HUES6 (cell line): Measurements from ENCODE around the gene NUDCD3.
"Not testable (repeated sequence)": the region's sequence is repeated elsewhere in the genome, so short reads cannot be mapped to it uniquely, and the experiment has no call there.

Source experiments
- H3K27ac ChIP-seq: 2 replicates; pipeline ENCODE4 v1.7.0; 2013; ENCODE audit warnings: low read depth, mild to moderate bottlenecking, low read length, inconsistent platforms
- H3K27me3 ChIP-seq: 2 replicates; pipeline ENCODE4 v1.6.1; 2013; ENCODE audit warnings: low read length; ENCODE audit not compliant: control insufficient read depth, insufficient read depth
- H3K36me3 ChIP-seq: 2 replicates; pipeline ENCODE4 v1.6.1; 2013; ENCODE audit warnings: low read length; ENCODE audit not compliant: control insufficient read depth, insufficient read depth
- H3K4me1 ChIP-seq: 2 replicates; pipeline ENCODE4 v1.6.1; 2013; ENCODE audit warnings: low read length; ENCODE audit not compliant: control insufficient read depth, insufficient read depth
- H3K4me3 ChIP-seq: 2 replicates; pipeline ENCODE4 v1.5.1; 2013; ENCODE audit warnings: low read depth, low read length
- H3K9ac ChIP-seq: one replicate; pipeline ENCODE4 v1.6.1; 2013; ENCODE audit warnings: mild to moderate bottlenecking, low read length
- H3K9me3 ChIP-seq: 2 replicates; pipeline ENCODE4 v1.6.1; 2013; ENCODE audit warnings: low read depth, low read length; ENCODE audit not compliant: control insufficient read depth, insufficient read depth

NUDCD3 gene

GRCh38 chr7:44440577-44441078 lies 49.8 kb downstream of the NUDCD3 start:
- Histone ChIP-seq H3K27ac (no peak overlapping the region), H3K27me3 (no peaks in the 10 kb centered on the region), H3K4me1 (no peaks in the 10 kb centered on the region), H3K9ac (no peak overlapping the region), H3K4me3 (no peak overlapping the region), H3K36me3 (peaks cover 11% of the 10 kb centered on the region), H3K9me3 (no peaks in the 10 kb centered on the region)

- Histone ChIP-seq H3K4me3 (no peak overlapping the region), H3K27me3 (no peaks in the 10 kb centered on the region), H3K36me3 (0 out of 2 replicates have a peak, but pooled peaks cover 5% of the 10 kb centered on the region), H3K27ac (no peak overlapping the region), H3K4me1 (no peaks in the 10 kb centered on the region), H3K9me3 (no peaks in the 10 kb centered on the region), H3K9ac (no peak overlapping the region)
These were observed 50.5 kb downstream of the NUDCD3 start for GRCh38 chr7:44439926-44440325.

GRCh38 chr7:44438816-44439215 lies 51.6 kb downstream of the NUDCD3 start:
- Histone ChIP-seq H3K36me3 (0 out of 2 replicates have a peak, but pooled peaks cover 3% of the 10 kb centered on the region), H3K27me3 (no peaks in the 10 kb centered on the region), H3K4me1 (no peaks in the 10 kb centered on the region)

GRCh38 chr7:44434201-44434600 lies 56.3 kb downstream of the NUDCD3 start:
- no peaks in the 10 kb centered on the region for H3K9me3 ChIP-seq
- H3K4me3 ChIP-seq, result no peak overlapping the region
- no peak overlapping the region for H3K27ac ChIP-seq
- H3K36me3 ChIP-seq, result peaks cover 8% of the 10 kb centered on the region
- H3K4me1 ChIP-seq, result peaks cover 7% of the 10 kb centered on the region
- H3K9ac ChIP-seq, result no peak overlapping the region
- H3K27me3 ChIP-seq, result no peaks in the 10 kb centered on the region

More at GRCh38 chr7:44438816-44439215, 51.6 kb downstream of the NUDCD3 start:
- no peaks in the 10 kb centered on the region for H3K9me3 ChIP-seq
- no peak overlapping the region for H3K4me3 ChIP-seq
- no peak overlapping the region for H3K9ac ChIP-seq
- no peak overlapping the region for H3K27ac ChIP-seq

DNA sequence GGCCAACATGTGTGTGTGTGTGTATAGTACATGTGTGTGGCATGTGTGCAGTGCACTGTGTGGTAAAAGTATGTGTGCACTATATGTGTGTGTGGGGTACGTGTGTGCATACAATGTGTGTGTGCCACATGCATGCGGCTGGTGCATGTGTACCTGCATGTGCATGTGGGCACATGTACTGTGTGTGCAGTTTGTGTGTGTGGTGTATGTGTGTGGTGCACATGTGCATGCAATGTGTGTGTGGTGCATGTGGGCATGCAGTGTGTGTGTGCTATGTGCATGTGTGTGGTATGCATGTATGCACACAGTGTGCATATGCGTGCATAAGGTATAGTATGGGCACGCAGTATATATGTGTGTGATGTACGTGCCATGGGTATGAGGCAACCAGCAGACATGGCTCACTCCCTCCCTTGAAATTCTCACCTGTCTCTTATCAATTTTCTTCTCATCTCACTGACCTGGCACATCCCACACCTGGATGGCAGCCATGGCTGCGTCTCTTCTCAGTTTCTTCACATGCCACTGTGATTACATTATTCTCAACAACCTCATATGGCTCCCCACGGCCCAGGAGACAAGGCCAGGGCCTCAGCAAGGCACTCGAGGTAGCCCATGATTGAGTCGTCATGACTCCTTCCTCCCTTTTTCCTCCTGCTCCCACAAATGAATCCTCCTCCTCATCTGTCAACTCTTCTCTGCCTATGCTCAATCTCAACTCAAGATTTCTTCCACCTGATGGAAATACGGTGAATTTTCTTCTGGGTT lies 57.0 kb downstream of the NUDCD3 start:
- Histone ChIP-seq H3K9me3 (no peaks in the 10 kb centered on the region), H3K9ac (no peak overlapping the region), H3K4me3 (no peak overlapping the region), H3K27ac (no peak overlapping the region), H3K4me1 (peaks cover 7% of the 10 kb centered on the region), H3K27me3 (no peaks in the 10 kb centered on the region), H3K36me3 (peaks cover 5% of the 10 kb centered on the region)

- Histone ChIP-seq H3K4me3 (no peak overlapping the region), H3K27ac (no peak overlapping the region), H3K27me3 (no peaks in the 10 kb centered on the region), H3K36me3 (peaks cover 8% of the 10 kb centered on the region), H3K9me3 (no peaks in the 10 kb centered on the region), H3K4me1 (peaks cover 7% of the 10 kb centered on the region), H3K9ac (no peak overlapping the region)
These were observed 58.0 kb downstream of the NUDCD3 start for GRCh38 chr7:44432381-44432977.

DNA sequence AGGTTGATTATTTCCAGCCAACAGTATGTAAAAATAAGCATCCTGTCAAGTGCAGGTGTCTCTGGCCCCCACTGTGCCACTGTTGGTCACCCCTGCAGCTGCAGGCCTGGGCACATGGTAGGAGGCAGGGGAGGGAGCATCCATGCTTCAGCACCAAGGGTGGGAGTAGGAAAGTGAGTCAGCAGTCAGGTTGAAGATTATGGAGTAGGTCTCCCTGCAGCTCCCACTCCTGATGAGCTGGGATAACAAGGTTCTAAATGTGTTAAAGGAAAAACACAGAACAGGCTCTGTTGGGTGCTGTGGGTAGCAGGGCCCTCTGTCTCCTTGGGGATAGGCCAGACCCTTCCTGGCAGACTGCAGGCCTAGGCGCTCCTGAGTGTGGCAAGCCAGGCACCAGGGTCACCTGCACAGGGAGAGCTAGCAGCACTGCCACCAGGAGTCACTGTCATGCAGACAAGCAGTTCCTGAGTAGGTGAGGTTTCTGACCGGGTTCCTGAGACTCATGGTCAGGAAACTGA lies 59.3 kb downstream of the NUDCD3 start:
- Histone ChIP-seq H3K36me3 (peaks cover 18% of the 10 kb centered on the region), H3K27me3 (no peaks in the 10 kb centered on the region), H3K9ac (no peak overlapping the region), H3K9me3 (no peaks in the 10 kb centered on the region), H3K4me3 (no peak overlapping the region), H3K4me1 (peaks cover 7% of the 10 kb centered on the region), H3K27ac (no peak overlapping the region)

DNA sequence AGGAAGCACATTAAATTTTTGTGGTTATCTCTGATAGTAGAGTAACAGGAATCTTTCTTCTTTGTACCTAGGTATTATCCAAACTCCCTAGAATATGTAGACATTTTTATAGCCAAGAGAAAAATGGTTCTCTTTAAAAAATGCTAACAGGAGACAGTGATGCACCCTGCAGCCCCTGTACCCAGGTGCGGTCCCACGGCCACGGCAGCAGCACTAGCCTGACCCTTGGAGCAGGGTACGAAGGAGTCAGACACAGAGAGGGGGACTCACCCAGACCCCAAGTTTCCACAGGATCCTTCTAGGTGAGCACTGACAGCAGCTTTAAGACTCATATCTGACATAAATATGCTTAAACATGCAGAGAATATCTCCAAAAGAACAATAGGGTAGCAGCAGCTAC lies 60.4 kb downstream of the NUDCD3 start:
- H3K36me3 ChIP-seq, result peaks cover 28% of the 10 kb centered on the region
- H3K4me1 ChIP-seq, result peaks cover 7% of the 10 kb centered on the region
- H3K27ac ChIP-seq, result no peak overlapping the region
- no peaks in the 10 kb centered on the region for H3K9me3 ChIP-seq
- H3K27me3 ChIP-seq, result no peaks in the 10 kb centered on the region
- no peak overlapping the region for H3K4me3 ChIP-seq
- no peak overlapping the region for H3K9ac ChIP-seq

DNA sequence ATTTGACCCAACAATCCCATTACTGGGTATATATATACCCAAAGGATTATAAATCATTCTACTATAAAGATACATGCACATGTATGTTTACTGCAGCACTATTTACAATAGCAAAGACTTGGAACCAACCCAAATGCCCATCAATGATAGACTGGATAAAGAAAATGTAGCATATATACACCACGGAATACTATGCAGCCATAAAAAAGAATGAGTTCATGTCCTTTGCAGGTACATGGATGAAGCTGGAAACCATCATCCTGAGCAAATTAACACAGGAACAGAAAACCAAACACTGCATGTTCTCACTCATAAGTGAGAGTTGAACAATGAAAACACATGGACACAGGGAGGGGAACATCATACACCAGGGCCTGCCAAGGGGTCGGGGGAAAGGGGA lies 65.7 kb downstream of the NUDCD3 start:
- H3K4me1 ChIP-seq, H3K9ac ChIP-seq, H3K27me3 ChIP-seq, H3K9me3 ChIP-seq, H3K4me3 ChIP-seq, H3K27ac ChIP-seq: not testable (repeated sequence)
- H3K36me3 ChIP-seq, result peaks cover 23% of the 10 kb centered on the region

- no peak overlapping the region for H3K27ac ChIP-seq
- no peak overlapping the region for H3K9ac ChIP-seq
- H3K9me3 ChIP-seq, result peaks cover 2% of the 10 kb centered on the region
- no peaks in the 10 kb centered on the region for H3K27me3 ChIP-seq
- H3K4me1 ChIP-seq, result no peaks in the 10 kb centered on the region
- H3K36me3 ChIP-seq, result peaks cover 15% of the 10 kb centered on the region
- H3K4me3 ChIP-seq, result no peak overlapping the region
These were observed 73.5 kb downstream of the NUDCD3 start for GRCh38 chr7:44416941-44417340.

DNA sequence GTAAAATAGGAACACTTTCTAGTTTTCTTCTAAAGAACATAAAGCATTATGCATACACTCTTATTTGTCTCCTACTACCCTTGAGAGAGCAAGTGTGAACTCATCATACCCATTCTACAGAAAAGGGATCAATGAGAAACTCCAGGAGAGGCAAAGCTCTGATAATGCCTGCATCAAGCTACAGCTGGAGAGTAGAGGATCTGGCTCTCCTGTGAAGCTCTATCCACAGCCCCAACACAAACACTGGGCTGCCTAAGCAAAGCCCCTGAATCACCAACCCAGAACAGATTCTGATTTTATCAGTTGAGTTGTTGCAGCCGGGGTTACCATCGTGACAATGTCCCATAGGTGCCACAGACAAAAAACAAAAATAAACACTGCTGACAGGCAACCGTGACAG lies 74.9 kb downstream of the NUDCD3 start:
- H3K27ac ChIP-seq, result no peak overlapping the region
- peaks cover 23% of the 10 kb centered on the region for H3K36me3 ChIP-seq
- no peaks in the 10 kb centered on the region for H3K27me3 ChIP-seq
- no peaks in the 10 kb centered on the region for H3K4me1 ChIP-seq
- H3K4me3 ChIP-seq, result no peak overlapping the region
- H3K9me3 ChIP-seq, result peaks cover 16% of the 10 kb centered on the region
- no peak overlapping the region for H3K9ac ChIP-seq
